HG03571 (cell line): ENCODE measurements around the gene KLHL41.
"Not testable (repeated sequence)": the region's sequence is repeated elsewhere in the genome, so short reads cannot be mapped to it uniquely, and the experiment has no call there.

Experiments
- ATAC-seq: cut with Tn5 transposase; IDR thresholded peaks from one replicate; pipeline ENCODE4 v1.9.1; 2021; ENCODE audit not compliant: unreplicated experiment

The KLHL41 gene

DNA sequence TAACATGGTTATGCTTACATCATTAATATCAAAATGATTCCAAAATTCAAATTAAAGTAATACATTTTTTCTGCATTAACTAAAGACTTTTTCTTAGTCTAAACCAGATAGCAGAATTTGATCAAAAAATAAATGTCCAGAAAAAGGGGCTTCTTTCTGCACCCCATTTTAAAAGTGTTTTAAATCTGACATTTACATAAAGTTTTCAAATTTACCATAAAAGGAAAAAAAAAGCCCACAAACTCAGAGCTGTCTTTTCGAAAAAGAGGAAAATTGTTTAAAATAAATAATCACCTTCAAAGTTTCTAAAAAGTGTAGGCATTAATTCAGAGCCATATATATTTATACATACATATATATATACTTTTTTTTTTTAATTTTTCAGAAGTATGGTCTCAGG is 62.7 kb downstream of the KLHL41 start:
- ATAC-seq, result no peak

DNA sequence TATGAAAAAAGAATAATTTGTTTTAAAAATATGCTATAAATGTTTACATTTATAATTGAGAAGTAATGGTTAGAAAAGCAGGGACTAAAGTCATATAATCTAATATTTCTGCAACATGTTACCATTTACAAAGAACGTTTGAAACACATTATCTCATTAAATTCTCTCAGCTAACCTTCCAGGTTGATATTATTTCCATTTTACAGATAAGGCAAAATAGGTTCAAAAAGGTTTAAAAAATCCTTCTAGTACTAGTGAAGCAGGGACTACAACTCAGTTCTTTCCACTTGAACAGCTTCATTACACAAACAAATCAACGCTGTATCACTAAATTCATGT is 63.3 kb downstream of the KLHL41 start:
- ATAC-seq, result no peak

- ATAC-seq, result peak; percentile 99
These were observed 63.9 kb downstream of the KLHL41 start, which contains the start of gene FASTKD1 for GRCh38 chr2:169573160-169573973. FASTKD1 (minus strand) TSS chr2:169573865; CDS start chr2:169572029, 1,836 bp downstream.

- ATAC-seq, result no peak
These were observed 64.4 kb downstream of the KLHL41 start for GRCh38 chr2:169573974-169574299.

DNA sequence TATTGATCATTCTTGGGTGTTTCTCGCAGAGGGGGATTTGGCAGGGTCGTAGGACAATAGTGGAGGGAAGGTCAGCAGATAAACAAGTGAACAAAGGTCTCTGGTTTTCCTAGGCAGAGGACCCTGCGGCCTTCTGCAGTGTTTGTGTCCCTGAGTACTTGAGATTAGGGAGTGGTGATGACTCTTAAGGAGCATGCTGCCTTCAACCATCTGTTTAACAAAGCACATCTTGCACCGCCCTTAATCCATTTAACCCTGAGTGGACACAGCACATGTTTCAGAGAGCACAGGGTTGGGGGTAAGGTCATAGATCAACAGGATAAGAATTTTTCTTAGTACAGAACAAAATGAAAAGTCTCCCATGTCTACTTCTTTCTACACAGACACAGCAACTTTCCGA is 65.0 kb downstream of the KLHL41 start:
- not testable (repeated sequence) for ATAC-seq

GRCh38 chr2:169575264-169575663 is 65.8 kb downstream of the KLHL41 start:
- not testable (repeated sequence) for ATAC-seq
